Occipital lobe (tissue), 2 donors: Measurements from ENCODE around the gene G6PC2. TPM values are rescaled to one million over a fixed set of nuclear protein-coding genes. Genes with fewer than 3 reads are reported as not detected.
"Not testable (repeated sequence)": the region's sequence is repeated elsewhere in the genome, so short reads cannot be mapped to it uniquely, and the experiment has no call there.

Source experiments
- DNase-seq: peaks from one replicate; lab custom pipeline; 2025; lab: John Stamatoyannopoulos, UW
- total RNA-seq: library from RNA; depleted of rRNA; stranded (reverse); fragments of >200 nt; gene quantifications from one replicate; pipeline ENCODE4 v1.2.3, GENCODE V29; 2014

The G6PC2 gene, protein sequence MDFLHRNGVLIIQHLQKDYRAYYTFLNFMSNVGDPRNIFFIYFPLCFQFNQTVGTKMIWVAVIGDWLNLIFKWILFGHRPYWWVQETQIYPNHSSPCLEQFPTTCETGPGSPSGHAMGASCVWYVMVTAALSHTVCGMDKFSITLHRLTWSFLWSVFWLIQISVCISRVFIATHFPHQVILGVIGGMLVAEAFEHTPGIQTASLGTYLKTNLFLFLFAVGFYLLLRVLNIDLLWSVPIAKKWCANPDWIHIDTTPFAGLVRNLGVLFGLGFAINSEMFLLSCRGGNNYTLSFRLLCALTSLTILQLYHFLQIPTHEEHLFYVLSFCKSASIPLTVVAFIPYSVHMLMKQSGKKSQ
- not detected for total RNA-seq

- no peak for DNase-seq
Measured at GRCh38 chr2:168901003-168901402, at the start of gene G6PC2. G6PC2 (plus strand) TSS chr2:168901291; CDS start chr2:168901332, 41 bp downstream.

GRCh38 chr2:168851674-168852320 lies 49.3 kb upstream of the G6PC2 start:
- DNase-seq = no peak

DNA sequence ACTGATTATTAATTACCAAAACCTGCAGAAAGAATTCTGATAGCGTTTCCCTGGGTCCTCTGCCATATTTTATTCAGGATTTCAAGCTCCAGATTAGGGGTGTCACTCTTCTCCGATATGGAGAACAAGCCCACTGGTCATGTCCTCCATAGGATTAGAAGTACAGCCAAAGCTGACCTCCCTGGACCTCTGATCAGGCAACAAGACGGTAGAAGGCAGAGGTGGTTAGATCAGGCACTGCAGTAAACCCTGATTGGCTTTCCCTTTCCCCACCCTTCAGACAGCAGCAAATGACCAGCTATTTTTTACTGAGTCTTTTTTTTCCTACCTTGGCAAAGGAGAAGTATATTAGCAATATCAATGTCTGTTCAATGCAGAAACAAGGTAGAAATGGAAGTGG lies 48.6 kb upstream of the G6PC2 start:
- no peak for DNase-seq

DNA sequence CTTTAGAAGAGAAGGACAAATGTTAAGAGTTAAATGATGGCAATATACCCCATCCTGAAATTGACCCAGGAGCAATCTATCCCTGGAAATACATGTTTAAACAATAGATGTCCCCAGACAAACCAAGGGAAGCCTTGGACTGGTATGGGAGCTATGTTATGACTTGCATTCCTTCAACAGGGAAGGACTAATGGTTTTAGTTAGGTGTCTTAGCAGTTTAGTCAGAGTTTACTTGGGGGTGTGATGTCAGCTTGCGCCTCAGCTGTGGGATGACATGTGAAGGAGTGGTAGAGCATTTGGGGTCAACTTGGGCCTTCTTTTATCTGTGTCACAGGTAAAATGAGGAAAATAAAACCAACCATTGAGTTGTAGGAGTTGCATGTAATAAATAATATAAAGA lies 47.6 kb upstream of the G6PC2 start:
- no peak for DNase-seq

GRCh38 chr2:168854651-168855050 lies 46.4 kb upstream of the G6PC2 start:
- no peak for DNase-seq

DNA sequence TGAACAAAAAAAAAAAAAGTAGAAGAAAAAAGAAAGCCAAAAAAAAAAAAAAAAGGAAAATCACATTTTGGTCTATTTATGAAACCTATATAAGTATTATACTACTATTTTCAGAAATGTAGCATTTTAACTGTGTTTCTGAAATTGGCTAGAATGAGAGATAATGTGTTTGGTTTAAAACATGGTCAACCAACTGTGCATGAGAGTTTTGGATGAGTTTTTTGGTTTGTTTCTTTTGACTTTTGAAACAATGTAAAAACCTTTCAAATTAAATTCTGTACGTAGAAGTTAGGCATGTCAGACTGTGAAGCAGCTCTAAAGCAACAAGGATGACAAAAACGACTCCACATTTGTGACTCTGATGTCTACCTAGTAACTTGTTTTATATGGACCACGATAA lies 45.5 kb upstream of the G6PC2 start:
- no peak for DNase-seq

DNA sequence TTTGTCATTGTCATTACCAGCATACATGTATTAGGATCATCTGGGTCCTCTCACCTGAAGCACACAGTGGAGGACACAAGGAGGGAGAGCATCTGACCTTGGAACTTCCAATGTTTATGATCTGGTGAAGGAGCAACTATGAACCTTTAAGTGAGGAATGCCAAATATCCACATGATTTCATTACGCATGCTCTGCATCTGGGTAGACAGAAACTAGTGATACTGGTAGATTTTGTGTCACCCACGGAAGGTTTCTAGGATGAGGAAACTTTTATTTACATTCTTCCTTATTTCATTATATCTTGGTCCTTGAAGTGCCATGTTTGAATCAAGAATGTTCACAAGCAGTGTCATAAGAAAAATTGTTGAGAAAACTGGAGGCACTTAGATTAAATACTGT lies 42.9 kb upstream of the G6PC2 start:
- no peak for DNase-seq

DNA sequence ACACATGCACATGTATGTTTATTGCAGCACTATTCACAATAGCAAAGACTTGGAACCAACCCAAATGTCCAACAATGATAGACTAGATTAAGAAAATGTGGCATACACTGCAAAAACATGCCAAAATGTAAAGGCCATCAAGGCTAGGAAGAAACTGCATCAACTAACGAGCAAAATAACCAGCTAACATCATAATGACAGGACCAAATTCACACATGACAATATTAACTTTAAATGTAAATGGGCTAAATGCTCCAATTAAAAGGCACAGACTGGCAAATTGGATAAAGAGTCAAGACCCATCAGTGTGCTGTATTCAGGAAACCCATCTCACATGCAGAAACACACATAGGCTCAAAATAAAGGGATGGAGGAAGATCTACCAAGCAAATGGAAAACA lies 33.9 kb upstream of the G6PC2 start:
- DNase-seq = not testable (repeated sequence)

DNA sequence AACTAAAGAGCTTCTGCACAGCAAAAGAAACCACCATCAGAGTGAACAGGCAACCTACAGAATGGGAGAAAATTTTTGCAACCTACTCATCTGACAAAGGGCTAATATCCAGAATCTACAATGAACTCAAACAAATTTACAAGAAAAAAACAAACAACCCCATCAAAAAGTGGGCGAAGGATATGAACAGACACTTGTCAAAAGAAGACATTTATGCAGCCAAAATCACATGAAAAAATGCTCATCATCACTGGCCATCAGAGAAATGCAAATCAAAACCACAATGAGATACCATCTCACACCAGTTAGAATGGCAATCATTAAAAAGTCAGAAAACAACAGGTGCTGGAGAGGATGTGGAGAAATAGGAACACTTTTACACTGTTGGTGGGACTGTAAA lies 30.7 kb upstream of the G6PC2 start:
- DNase-seq = not testable (repeated sequence)

GRCh38 chr2:168870824-168871223 lies 30.3 kb upstream of the G6PC2 start:
- DNase-seq = not testable (repeated sequence)

DNA sequence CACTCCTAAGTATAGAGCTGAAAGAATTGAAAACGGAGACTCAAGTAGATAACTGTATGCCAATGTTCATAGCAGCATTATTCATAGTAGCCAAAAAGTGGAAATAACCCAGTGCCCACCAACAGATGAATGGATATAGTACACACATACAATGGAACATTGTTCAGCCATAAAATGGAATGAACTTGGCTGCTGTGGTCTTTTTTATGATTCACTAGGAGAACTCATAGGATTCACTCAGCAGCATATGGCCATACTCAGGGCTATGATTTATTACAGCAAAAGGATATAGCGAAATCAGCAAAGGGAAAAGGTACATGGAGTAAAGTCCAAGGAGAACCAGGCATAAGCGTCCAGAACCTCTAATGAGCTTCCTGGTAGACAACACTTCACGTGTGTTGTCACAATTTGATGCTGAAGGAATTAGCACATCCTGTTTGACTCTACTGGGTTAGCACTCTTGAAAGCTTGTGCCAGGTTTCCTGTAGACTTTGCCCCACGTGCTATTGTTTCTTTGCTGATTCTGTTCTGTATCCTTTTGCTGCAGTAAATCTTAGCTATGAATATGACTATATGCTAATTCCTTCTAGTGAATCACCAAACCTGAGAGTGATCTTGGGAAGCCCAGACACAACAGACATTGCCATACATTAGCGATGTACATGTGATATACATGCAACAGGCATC lies 26.6 kb upstream of the G6PC2 start:
- no peak for DNase-seq

DNA sequence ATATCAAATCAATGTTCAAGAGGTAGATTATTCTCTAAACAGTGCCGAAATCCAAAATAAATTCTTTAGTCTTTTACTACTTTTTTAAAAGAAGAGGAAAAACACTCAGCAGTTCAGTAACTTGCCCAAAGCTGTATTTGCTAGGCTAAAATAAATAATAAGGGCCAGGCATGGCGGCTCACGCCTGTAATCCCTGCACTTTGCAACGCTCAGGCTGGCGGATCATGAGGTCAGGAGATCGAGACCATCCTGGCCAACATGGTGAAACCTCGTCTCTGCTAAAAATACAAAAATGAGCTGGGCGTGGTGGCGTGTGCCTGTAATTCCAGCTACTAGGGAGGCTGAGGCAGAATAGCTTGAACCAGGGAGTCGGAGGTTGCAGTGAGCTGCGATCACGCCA lies 18.9 kb upstream of the G6PC2 start:
- DNase-seq = not testable (repeated sequence)

- no peak for DNase-seq
Measured at GRCh38 chr2:168884975-168885374, 16.1 kb upstream of the G6PC2 start.

DNA sequence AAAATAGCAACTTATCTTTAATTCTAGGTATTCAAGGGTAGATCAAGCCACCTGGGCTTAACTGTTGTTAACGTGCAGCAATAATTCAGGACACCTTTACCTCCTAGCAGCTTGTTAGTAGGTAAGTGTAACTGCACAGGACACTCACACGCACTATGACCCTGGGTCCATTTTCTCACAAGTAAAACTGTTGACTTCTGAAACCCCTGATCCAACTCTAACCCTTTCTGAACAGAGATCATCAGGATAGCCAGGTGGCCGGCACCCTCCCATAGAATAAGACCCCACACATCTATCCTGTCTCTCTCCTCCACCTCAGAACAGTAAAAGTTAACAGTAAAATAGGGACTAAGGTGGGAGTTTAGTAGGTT lies 11.5 kb upstream of the G6PC2 start:
- DNase-seq = no peak

DNA sequence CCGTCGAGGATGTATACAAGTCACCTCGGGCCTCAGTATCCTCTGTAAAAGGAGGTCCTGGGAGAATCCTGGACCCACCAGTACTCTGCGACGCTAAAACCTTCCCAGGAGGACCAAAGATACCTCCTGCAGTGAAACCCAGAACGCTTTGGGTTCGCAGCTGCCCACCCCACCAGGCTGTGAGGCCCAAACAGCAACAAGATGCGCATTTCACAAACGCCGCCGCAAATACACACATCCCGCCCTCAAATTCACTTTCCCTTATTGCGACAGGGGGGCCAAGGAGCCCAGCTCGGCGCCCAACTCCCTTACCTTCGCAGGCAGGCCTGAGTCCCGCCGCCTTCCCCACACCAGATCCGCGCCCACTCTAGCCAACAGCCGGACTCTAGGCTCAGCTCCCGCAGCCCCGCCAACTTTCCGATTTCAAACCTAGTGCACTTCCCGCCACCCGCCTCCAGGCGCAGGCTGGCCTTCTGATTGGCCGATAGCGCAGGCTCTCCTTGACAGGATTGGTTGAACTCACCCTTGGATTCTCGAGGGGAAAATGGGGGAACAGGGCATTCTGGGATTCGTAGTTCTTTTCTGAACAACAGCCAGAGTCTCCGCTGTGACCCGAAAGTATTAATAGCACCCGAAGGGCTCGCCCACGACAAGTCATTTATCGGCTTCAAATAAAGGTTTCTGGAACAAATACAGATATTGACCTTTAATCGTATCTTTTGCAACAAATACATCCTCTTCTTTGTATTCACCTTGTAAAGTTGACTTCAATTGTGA lies 10.9 kb upstream of the G6PC2 start, which contains the start of gene SPC25:
Gene SPC25 (minus strand): TSS at position 425 of the 777 bp plus-strand sequence. CDS start 911 bp downstream, outside the sequence.
- DNase-seq = peak; percentile 77

DNA sequence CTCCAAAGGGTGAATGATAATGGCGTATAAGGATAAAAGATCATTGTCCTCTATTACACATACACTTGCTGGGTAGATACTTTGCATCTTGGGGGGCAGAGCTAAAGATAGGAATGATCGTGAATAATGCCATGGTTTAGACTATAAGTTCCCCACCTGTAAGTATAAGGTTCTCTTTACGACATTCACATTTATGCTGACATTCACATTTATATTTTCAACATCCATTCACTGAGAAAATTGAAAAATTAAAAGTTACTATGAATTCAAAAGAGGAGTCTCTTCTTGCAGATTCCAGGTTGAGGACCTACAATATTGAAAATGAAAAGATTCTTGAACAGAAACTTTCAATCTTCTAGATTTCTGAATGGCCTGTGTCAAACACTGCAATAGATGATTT lies 8.8 kb upstream of the G6PC2 start:
- no peak for DNase-seq

GRCh38 chr2:168894101-168894500 lies 7.0 kb upstream of the G6PC2 start:
- DNase-seq = no peak

- no peak for DNase-seq
Measured at GRCh38 chr2:168894720-168895119, 6.4 kb upstream of the G6PC2 start.

DNA sequence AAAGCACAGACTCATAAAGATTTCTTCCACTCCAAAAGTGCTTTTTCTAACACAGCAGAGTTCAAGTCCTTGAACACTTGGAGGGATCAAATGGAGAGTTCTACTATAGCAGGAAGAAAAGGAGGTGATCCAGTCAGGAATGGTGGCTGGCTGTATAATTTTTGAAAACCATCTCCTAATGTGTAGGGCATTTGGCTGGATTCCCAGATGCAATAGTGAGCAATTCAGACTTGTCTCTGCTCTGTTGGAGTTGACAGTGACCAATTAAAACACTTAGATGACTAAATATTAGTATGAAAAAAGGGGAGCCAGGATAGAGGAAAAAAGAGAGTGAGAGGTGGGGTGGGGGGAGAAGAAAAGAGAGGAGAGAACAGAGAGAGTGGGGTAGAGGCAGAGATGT lies 5.3 kb upstream of the G6PC2 start:
- no peak for DNase-seq

DNA sequence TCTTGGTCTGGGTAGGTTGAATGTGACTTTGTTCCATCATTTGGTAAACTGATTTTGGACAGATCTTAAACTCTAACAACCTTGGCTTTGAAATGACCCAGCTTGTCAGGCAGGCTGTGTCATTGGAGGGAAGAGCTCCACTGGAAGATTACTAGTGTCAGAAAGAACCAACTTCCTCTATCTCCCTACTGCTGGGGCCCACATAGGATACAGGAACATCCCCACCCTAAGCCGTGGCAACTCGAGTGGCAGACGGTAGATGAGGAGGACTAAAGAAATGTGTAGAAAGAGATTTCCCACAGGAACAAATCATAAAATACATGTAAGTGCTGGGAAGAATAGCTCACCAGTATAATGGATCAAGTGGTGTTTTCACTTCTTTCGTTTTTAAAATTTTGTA lies 4.3 kb upstream of the G6PC2 start:
- DNase-seq = no peak

DNA sequence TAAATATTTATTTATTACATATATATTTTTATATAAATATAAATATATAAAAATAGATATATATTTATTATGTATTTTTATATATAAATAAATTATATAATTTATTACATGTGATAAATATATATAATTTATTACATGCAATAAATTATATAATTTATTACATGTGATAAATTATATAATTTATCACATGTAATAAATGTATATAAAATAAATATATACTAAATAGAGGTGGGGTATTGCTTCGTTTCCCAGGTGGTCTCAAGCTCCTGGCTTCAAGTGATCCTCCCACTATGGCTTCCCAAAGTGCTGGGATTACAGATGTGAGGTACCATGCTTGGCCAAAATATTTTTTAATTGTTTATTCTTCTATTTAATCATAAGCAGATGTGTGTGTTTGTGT lies 3.6 kb upstream of the G6PC2 start:
- DNase-seq = no peak

GRCh38 chr2:168903888-168904287 lies 2.8 kb downstream of the G6PC2 start:
- DNase-seq = no peak
